Sigmoid colon (tissue), 4 donors: Measurements from ENCODE around the gene GRM8.

Experiments
- CTCF ChIP-seq, 4 experiments: fragments of 450-650 bp in 3 of 4; fragments of 200-600 bp in 1 of 4; IDR thresholded peaks; one replicate each; pipeline ENCODE4 v1.5.1; 2016 to 2019; ENCODE audit warnings: antibody characterized with exemption in 4 of 4, mild to moderate bottlenecking in 3 of 4, moderate library complexity in 2 of 4
- EP300 ChIP-seq, 4 donors: sonication (generic); formaldehyde crosslinking; IDR thresholded peaks; one replicate each; pipeline ENCODE4 v1.6.1; 2017; ENCODE audit warnings: antibody characterized with exemption in 4 of 4
- POLR2A ChIP-seq, 2 donors: fragments of 450-650 bp; IDR thresholded peaks; one replicate each; pipeline ENCODE4 v1.6.1; 2016; ENCODE audit warnings: antibody characterized with exemption in 2 of 2, mild to moderate bottlenecking in 2 of 2, moderate library complexity in 2 of 2
- POLR2AphosphoS5 ChIP-seq, 4 donors: sonication (generic); formaldehyde crosslinking; IDR thresholded peaks; one replicate each; pipeline ENCODE4 v1.6.1; 2017; ENCODE audit warnings: antibody characterized with exemption in 4 of 4

GRCh38 chr7:127039541-127039940 is 213.2 kb downstream of the GRM8 start:
- TF ChIP-seq CTCF (IDR thresholded peaks at IDR 0.05) (no peak), POLR2A (IDR thresholded peaks at IDR 0.05) (no peak), EP300 (IDR thresholded peaks at IDR 0.05) (no peak), POLR2AphosphoS5 (IDR thresholded peaks at IDR 0.05) (no peak)
